HepG2 (cell line): ENCODE results near the gene TTF2. TPM values are rescaled to one million over a fixed set of nuclear protein-coding genes. Genes with fewer than 3 reads are reported as not detected.

Source experiments
- ATAC-seq: fragments of 200-7000 bp; cut with Tn5 transposase; 3 replicates; pipeline ENCODE4 v1.9.1; 2020; ENCODE audit warnings: mild to moderate bottlenecking, moderate library complexity
- BruUV-seq: library from RNA; stranded (reverse); fragments of 400-500 nt; replicated peaks from 2 replicates; lab custom pipeline; 2021; lab: Mats Ljungman, UMichigan
- CTCF ChIA-PET: fragments of 300-600 bp; formaldehyde crosslinking; extraction: SDS; loops from one replicate; lab custom pipeline; 2021; ENCODE audit warnings: low total read pairs, inconsistent platforms, low intra/inter-chr PET ratio; lab: Yijun Ruan, JAX
- POLR2A ChIA-PET: fragments of 350-600 bp; sonication (Branson Sonifier 250); formaldehyde crosslinking; loops from one replicate; lab custom pipeline; 2020; ENCODE audit warnings: antibody characterized with exemption, inconsistent platforms; lab: Yijun Ruan, JAX
- DNase-seq: peaks from one replicate; pipeline ENCODE4 v3.0.0-alpha.2; 2015; ENCODE audit warnings: low spot score
- FAIRE-seq: peaks from 3 replicates; lab custom pipeline; 2011; peaks lifted over from hg19 to GRCh38; lab: Jason Lieb, UNC
- H2AFZ ChIP-seq: one replicate; pipeline ENCODE4 v1.6.1; 2011; ENCODE audit warnings: low read length, inconsistent platforms
- H3K27ac ChIP-seq: fragments of 300-600 bp; 3 replicates; pipeline ENCODE4 v1.8.0; 2011; ENCODE audit warnings: mixed run types, mild to moderate bottlenecking, mixed read lengths, low read length, inconsistent platforms; ENCODE audit not compliant: insufficient read depth; ENCODE audit errors: extremely low read length
- H3K27me3 ChIP-seq, 2 experiments: fragments of 200-600 bp in 1 of 2; 2 replicates in 1 of 2; 3 replicates in 1 of 2; pipeline versions ENCODE4 v1.6.0 to v1.8.0; 2011; ENCODE audit warnings: low read length in 2 of 2, mild to moderate bottlenecking in 2 of 2, moderate library complexity in 2 of 2, inconsistent platforms in 1 of 2; ENCODE audit not compliant: insufficient read depth in 2 of 2, control insufficient read depth in 1 of 2
- H3K36me3 ChIP-seq, 2 experiments: fragments of 200-600 bp in 1 of 2; replicated peaks in 1 of 2; 2 replicates in 1 of 2; 3 replicates in 1 of 2; pipeline versions ENCODE4 v1.5.1 to v1.8.0; 2011; ENCODE audit warnings: low read length in 2 of 2, inconsistent platforms in 1 of 2; ENCODE audit not compliant: insufficient read depth in 2 of 2, control insufficient read depth in 1 of 2
- H3K4me1 ChIP-seq: 2 replicates; pipeline ENCODE4 v1.5.1; 2012; ENCODE audit warnings: low read length, inconsistent platforms; ENCODE audit not compliant: insufficient read depth
- H3K4me2 ChIP-seq: 2 replicates; pipeline ENCODE4 v1.6.0; 2011; ENCODE audit warnings: low read depth, low read length, inconsistent platforms
- H3K4me3 ChIP-seq, 3 experiments: fragments of 200-600 bp in 1 of 3; sonication (generic), shearing (Covaris generic) in 1 of 3; replicated peaks in 1 of 3; 2 replicates each; pipeline ENCODE4 v1.5.1; 2011 to 2016; ENCODE audit warnings: low read length in 3 of 3, inconsistent platforms in 2 of 3, low read depth in 2 of 3, mild to moderate bottlenecking in 2 of 3, control low read depth in 1 of 3, mixed read lengths in 1 of 3; ENCODE audit not compliant: insufficient read depth in 1 of 3
- H3K79me2 ChIP-seq: one replicate; pipeline ENCODE4 v1.6.1; 2011; ENCODE audit warnings: low read length, inconsistent platforms; ENCODE audit not compliant: insufficient read depth
- H3K9ac ChIP-seq: 2 replicates; pipeline ENCODE4 v1.6.0; 2011; ENCODE audit warnings: mild to moderate bottlenecking, low read depth, low read length, inconsistent platforms; ENCODE audit not compliant: insufficient read depth
- H3K9me3 ChIP-seq: 2 replicates; pipeline ENCODE4 v1.5.1; 2012; ENCODE audit warnings: mild to moderate bottlenecking, low read length
- H4K20me1 ChIP-seq: 2 replicates; pipeline ENCODE4 v1.6.0; 2011; ENCODE audit warnings: inconsistent platforms, mild to moderate bottlenecking, low read length, moderate library complexity; ENCODE audit not compliant: insufficient read depth
- AGO1 ChIP-seq: fragments of 200-400 bp; formaldehyde crosslinking; IDR thresholded peaks from 2 replicates; pipeline ENCODE4 v1.6.1; 2017; ENCODE audit warnings: mild to moderate bottlenecking, low read depth, low read length, moderate library complexity; ENCODE audit not compliant: poor library complexity, severe bottlenecking
- ARHGAP35 ChIP-seq: sonication (generic); formaldehyde crosslinking; IDR thresholded peaks from 2 replicates; pipeline ENCODE4 v1.9.0; 2022; ENCODE audit warnings: mild to moderate bottlenecking, inconsistent platforms, moderate library complexity, missing genetic modification reagents, borderline replicate concordance
- GABPA ChIP-seq, 2 experiments: IDR thresholded peaks; 2 replicates each; pipeline ENCODE4 v1.6.1; 2011 to 2016; ENCODE audit warnings: low read depth in 2 of 2, low read length in 1 of 2, missing biosample characterization in 1 of 2, missing genetic modification characterization in 1 of 2
- NFATC3 ChIP-seq: sonication (generic); formaldehyde crosslinking; IDR thresholded peaks from 2 replicates; pipeline ENCODE4 v1.5.1; 2020; ENCODE audit warnings: mild to moderate bottlenecking, missing genetic modification reagents
- SIN3A ChIP-seq: IDR thresholded peaks from 2 replicates; pipeline ENCODE4 v1.6.1; 2011; ENCODE audit warnings: low read depth, mild to moderate bottlenecking, control low read depth, low read length, borderline replicate concordance
- SMARCE1 ChIP-seq: fragments of 450-650 bp; IDR thresholded peaks from 2 replicates; pipeline ENCODE4 v1.6.1; 2017; ENCODE audit warnings: borderline replicate concordance
- SNRNP70 ChIP-seq: fragments of 200-400 bp; formaldehyde crosslinking; IDR thresholded peaks from 2 replicates; pipeline ENCODE4 v1.6.1; 2017; ENCODE audit warnings: mild to moderate bottlenecking, low read depth, low read length, moderate library complexity
- TAF1 ChIP-seq: sonication (generic); formaldehyde crosslinking; IDR thresholded peaks from 2 replicates; pipeline ENCODE4 v1.4.0; 2020; ENCODE audit warnings: missing genetic modification reagents
- ZNF121 ChIP-seq: sonication (generic); formaldehyde crosslinking; IDR thresholded peaks from 2 replicates; pipeline ENCODE4 v1.5.0; 2020; ENCODE audit warnings: mild to moderate bottlenecking, missing genetic modification reagents
- ZNF124 ChIP-seq: sonication (generic); formaldehyde crosslinking; IDR thresholded peaks from 2 replicates; pipeline ENCODE4 v1.4.0; 2020; ENCODE audit warnings: missing genetic modification reagents
- ZNF3 ChIP-seq: IDR thresholded peaks from 2 replicates; pipeline ENCODE4 v1.7.0; 2017; ENCODE audit warnings: inconsistent platforms
- ZNF451 ChIP-seq: sonication (generic); formaldehyde crosslinking; IDR thresholded peaks from 2 replicates; pipeline ENCODE4 v1.5.0; 2020; ENCODE audit warnings: mild to moderate bottlenecking, missing genetic modification reagents
- ZNF570 ChIP-seq: sonication (generic); formaldehyde crosslinking; IDR thresholded peaks from 2 replicates; pipeline ENCODE4 v1.4.0; 2020; ENCODE audit warnings: mild to moderate bottlenecking, missing genetic modification reagents, borderline replicate concordance
- WGBS: methylation state at CpG from one replicate; pipeline ENCODE4 v1.1.6; 2017; ENCODE audit warnings: low lambda C conversion rate; 5-methylcytosine and 5-hydroxymethylcytosine counted together
- in situ Hi-C: cut with HindIII; loops from 2 replicates; pipeline ENCODE4 v1.10.0; 2017; ENCODE audit warnings: low pct_unique_long_range_greater_than_20kb; ENCODE audit not compliant: extremely low pct_ligation_motif_present
- intact Hi-C: fragments of 100-400 bp; cut with micrococcal nuclease; formaldehyde crosslinking; loops from one replicate; pipeline ENCODE4 v1.10.0; 2022; ENCODE audit not compliant: unreplicated experiment
- polyA plus RNA-seq, 8 experiments: library from polyadenylated mRNA; depleted of rRNA in 3 of 8; stranded (reverse) in 7 of 8; unstranded in 1 of 8; fragments of >200 nt; fragmentation: Illumina TruSeq in 4 of 8; extraction: Trizol in 4 of 8; gene quantifications; 2 replicates each; pipeline versions ENCODE4 v1.2.1 to v1.2.3, GENCODE V29; 2011 to 2016; ENCODE audit warnings: low read depth in 4 of 8, missing spikeins in 1 of 8, mixed read lengths in 1 of 8; ENCODE audit not compliant: insufficient read depth in 1 of 8
- total RNA-seq, 5 experiments: library from RNA; depleted of rRNA; stranded (reverse); fragments of >200 nt; fragmentation: Illumina TruSeq; extraction: Trizol; gene quantifications; 2 replicates each; pipeline ENCODE4 v1.2.3, GENCODE V29; 2016; ENCODE audit warnings: low read depth in 1 of 5
- TF ChIP-seq, protein P1 (sequence below): IDR thresholded peaks from 2 replicates; pipeline ENCODE4 v1.6.1; 2016; ENCODE audit warnings: control low read depth
- TF ChIP-seq, protein P2 (sequence below): sonication (generic); formaldehyde crosslinking; IDR thresholded peaks from 2 replicates; pipeline ENCODE4 v1.9.0; 2021; ENCODE audit warnings: mild to moderate bottlenecking, missing genetic modification reagents
- TF ChIP-seq, protein P3 (sequence below): sonication (generic); formaldehyde crosslinking; IDR thresholded peaks from 2 replicates; pipeline ENCODE4 v1.5.0; 2020; ENCODE audit warnings: missing genetic modification reagents

The TTF2 gene
- total and polyA plus RNA-seq, 2 of the 13 experiments (the other 11 are each of a cell fraction or from before 2014, with no cell fraction given): 12.8 to 48.9 TPM

DNA sequence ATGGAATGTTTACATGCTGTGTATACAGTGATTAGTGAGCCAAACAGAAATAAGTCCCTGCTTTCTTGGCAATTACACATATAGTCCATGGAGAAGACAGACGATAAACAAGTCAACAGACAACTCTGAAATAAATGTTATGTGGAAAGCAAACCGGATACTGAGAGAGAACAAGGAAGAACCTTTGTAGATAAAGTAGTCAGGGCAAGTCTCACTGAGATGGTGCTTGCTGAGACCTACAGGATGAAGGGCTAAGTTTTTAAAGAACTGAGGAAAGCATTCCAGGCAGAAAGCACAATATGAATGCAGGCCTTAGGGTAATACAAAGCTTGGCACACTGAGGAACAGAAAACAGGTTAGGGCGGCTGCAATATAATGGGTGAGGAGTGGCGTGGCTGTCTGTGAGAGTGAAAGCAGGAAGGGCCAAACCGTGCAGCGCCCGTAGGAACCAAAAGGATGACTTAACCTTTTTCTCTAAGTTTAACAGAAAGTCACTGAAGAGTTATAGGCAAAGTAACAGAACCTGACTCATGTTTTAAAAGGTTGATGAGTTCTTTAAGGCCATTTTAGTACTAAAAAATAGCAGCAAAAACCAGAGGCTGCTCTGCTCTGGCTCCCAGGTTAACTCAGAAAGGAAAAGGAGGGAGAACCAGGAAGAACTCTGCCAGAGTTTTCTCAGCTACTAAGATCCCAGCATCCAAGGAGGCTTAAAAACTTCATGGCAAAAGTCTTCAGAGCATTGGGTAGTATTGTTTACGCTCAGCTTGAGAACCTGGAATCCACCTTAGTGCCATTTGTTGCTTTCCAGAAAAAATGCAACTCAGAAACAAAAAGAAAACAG lies 8.7 kb upstream of the TTF2 start:
- Histone ChIP-seq H3K36me3 (no peaks in the 10 kb centered on the region), H3K79me2 (no peaks in the 10 kb centered on the region), H4K20me1 (no peaks in the 10 kb centered on the region), H2AFZ (no peak overlapping the region), H3K27me3 (no peaks in the 10 kb centered on the region), H3K4me1 (no peaks in the 10 kb centered on the region), H3K4me2 (no peak overlapping the region), H3K9ac (no peak overlapping the region), H3K4me3 (no peak overlapping the region), H3K9me3 (no peaks in the 10 kb centered on the region), H3K27ac (no peak overlapping the region)
- no peak for FAIRE-seq
- no peak for ATAC-seq
- ChIA-PET CTCF (no interaction called here), POLR2A (no interaction called here)
- no TSS peak for BruUV-seq
- DNase-seq: no peak
- in situ Hi-C loops: loop anchor here (10.0 kb wide), 1 partner anchor 467 kb away; no protein-coding TSS in a partner anchor
- 90% methylated on average over 8 of the region's 8 CpGs for WGBS
- intact Hi-C loops: loop anchor here (10.0 kb wide), 1 partner anchor 237 kb away; no protein-coding TSS in a partner anchor
- TF ChIP-seq TAF1 (CRISPR knock-in tag) (no peak), ZNF124 (CRISPR knock-in tag) (no peak), AGO1 (no peak), ZNF570 (no peak), GABPA (IDR thresholded peaks at IDR 0.05; ENCODE audit: low read depth, low read length) (no peak), GABPA (CRISPR knock-in tag; IDR thresholded peaks at IDR 0.05; ENCODE audit: low read depth) (no peak), SNRNP70 (no peak), SIN3A (no peak), ZNF121 (CRISPR knock-in tag) (no peak), NFATC3 (CRISPR knock-in tag) (no peak), SMARCE1 (no peak), ZNF3 (CRISPR knock-in tag) (no peak), ZNF451 (CRISPR knock-in tag) (no peak), ARHGAP35 (CRISPR knock-in tag) (no peak)
- TF ChIP-seq, protein P1, sequence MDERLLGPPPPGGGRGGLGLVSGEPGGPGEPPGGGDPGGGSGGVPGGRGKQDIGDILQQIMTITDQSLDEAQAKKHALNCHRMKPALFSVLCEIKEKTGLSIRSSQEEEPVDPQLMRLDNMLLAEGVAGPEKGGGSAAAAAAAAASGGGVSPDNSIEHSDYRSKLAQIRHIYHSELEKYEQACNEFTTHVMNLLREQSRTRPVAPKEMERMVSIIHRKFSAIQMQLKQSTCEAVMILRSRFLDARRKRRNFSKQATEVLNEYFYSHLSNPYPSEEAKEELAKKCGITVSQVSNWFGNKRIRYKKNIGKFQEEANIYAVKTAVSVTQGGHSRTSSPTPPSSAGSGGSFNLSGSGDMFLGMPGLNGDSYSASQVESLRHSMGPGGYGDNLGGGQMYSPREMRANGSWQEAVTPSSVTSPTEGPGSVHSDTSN: no peak
- TF ChIP-seq, protein P2, sequence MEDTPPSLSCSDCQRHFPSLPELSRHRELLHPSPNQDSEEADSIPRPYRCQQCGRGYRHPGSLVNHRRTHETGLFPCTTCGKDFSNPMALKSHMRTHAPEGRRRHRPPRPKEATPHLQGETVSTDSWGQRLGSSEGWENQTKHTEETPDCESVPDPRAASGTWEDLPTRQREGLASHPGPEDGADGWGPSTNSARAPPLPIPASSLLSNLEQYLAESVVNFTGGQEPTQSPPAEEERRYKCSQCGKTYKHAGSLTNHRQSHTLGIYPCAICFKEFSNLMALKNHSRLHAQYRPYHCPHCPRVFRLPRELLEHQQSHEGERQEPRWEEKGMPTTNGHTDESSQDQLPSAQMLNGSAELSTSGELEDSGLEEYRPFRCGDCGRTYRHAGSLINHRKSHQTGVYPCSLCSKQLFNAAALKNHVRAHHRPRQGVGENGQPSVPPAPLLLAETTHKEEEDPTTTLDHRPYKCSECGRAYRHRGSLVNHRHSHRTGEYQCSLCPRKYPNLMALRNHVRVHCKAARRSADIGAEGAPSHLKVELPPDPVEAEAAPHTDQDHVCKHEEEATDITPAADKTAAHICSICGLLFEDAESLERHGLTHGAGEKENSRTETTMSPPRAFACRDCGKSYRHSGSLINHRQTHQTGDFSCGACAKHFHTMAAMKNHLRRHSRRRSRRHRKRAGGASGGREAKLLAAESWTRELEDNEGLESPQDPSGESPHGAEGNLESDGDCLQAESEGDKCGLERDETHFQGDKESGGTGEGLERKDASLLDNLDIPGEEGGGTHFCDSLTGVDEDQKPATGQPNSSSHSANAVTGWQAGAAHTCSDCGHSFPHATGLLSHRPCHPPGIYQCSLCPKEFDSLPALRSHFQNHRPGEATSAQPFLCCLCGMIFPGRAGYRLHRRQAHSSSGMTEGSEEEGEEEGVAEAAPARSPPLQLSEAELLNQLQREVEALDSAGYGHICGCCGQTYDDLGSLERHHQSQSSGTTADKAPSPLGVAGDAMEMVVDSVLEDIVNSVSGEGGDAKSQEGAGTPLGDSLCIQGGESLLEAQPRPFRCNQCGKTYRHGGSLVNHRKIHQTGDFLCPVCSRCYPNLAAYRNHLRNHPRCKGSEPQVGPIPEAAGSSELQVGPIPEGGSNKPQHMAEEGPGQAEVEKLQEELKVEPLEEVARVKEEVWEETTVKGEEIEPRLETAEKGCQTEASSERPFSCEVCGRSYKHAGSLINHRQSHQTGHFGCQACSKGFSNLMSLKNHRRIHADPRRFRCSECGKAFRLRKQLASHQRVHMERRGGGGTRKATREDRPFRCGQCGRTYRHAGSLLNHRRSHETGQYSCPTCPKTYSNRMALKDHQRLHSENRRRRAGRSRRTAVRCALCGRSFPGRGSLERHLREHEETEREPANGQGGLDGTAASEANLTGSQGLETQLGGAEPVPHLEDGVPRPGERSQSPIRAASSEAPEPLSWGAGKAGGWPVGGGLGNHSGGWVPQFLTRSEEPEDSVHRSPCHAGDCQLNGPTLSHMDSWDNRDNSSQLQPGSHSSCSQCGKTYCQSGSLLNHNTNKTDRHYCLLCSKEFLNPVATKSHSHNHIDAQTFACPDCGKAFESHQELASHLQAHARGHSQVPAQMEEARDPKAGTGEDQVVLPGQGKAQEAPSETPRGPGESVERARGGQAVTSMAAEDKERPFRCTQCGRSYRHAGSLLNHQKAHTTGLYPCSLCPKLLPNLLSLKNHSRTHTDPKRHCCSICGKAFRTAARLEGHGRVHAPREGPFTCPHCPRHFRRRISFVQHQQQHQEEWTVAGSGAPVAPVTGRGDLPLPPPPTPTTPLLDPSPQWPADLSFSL (CRISPR knock-in tag): no peak
- TF ChIP-seq, protein P3, sequence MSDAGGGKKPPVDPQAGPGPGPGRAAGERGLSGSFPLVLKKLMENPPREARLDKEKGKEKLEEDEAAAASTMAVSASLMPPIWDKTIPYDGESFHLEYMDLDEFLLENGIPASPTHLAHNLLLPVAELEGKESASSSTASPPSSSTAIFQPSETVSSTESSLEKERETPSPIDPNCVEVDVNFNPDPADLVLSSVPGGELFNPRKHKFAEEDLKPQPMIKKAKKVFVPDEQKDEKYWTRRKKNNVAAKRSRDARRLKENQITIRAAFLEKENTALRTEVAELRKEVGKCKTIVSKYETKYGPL: no peak
